Stimulated activated CD4-positive, alpha-beta T cell treated with anti-CD3 and anti-CD28 coated beads, Interleukin-4, amount 100 ng/mL, for 48 hours (primary cell): ENCODE data around the gene BMP5.
A peak's percentile ranks its signal among the peaks of the same experiment; 100 is the strongest.

ENCODE experiments used
- DNase-seq, 2 donors: peaks; one replicate each; pipeline ENCODE4 v3.0.0-alpha.2; 2020; ENCODE audit warnings: low read depth in 2 of 2

BMP5 gene

GRCh38 chr6:55872866-55873265, 2.5 kb downstream of the BMP5 start:
- DNase-seq: no peak

- DNase-seq: no peak
Observed at GRCh38 chr6:55870181-55870813, 5.1 kb downstream of the BMP5 start.

- DNase-seq: no peak
Observed at GRCh38 chr6:55869674-55870073, 5.7 kb downstream of the BMP5 start.

GRCh38 chr6:55868771-55869479, 6.5 kb downstream of the BMP5 start:
- peak in 1 of 2 donors; percentile 13 for DNase-seq

GRCh38 chr6:55868176-55868575, 7.2 kb downstream of the BMP5 start:
- no peak for DNase-seq

GRCh38 chr6:55866128-55866527, 9.3 kb downstream of the BMP5 start:
- DNase-seq: no peak

- DNase-seq: no peak
Observed at GRCh38 chr6:55853008-55854001, 22.1 kb downstream of the BMP5 start.

- no peak for DNase-seq
Observed at GRCh38 chr6:55841341-55841740, 34.0 kb downstream of the BMP5 start.

- no peak for DNase-seq
Observed at GRCh38 chr6:55839080-55839479, 36.3 kb downstream of the BMP5 start.

- DNase-seq: no peak
Observed at GRCh38 chr6:55836945-55837344, 38.4 kb downstream of the BMP5 start.

- no peak for DNase-seq
Observed at GRCh38 chr6:55836481-55836880, 38.9 kb downstream of the BMP5 start.

- no peak for DNase-seq
Observed at GRCh38 chr6:55835220-55835619, 40.2 kb downstream of the BMP5 start.

- DNase-seq: no peak
Observed at GRCh38 chr6:55833284-55833683, 42.1 kb downstream of the BMP5 start.

- DNase-seq: no peak
Observed at GRCh38 chr6:55827818-55828522, 47.4 kb downstream of the BMP5 start.

- no peak for DNase-seq
Observed at GRCh38 chr6:55826941-55827340, 48.4 kb downstream of the BMP5 start.

GRCh38 chr6:55825402-55826051, 49.9 kb downstream of the BMP5 start:
- no peak for DNase-seq

- no peak for DNase-seq
Observed at GRCh38 chr6:55822815-55823214, 52.6 kb downstream of the BMP5 start.

GRCh38 chr6:55822005-55822404, 53.4 kb downstream of the BMP5 start:
- no peak for DNase-seq

GRCh38 chr6:55820696-55821095, 54.7 kb downstream of the BMP5 start:
- DNase-seq: no peak

GRCh38 chr6:55819811-55820210, 55.6 kb downstream of the BMP5 start:
- DNase-seq: no peak

GRCh38 chr6:55818482-55818881, 56.9 kb downstream of the BMP5 start:
- DNase-seq: no peak
